ENCODE results near the gene KIF9.
"Not testable (repeated sequence)": the region's sequence is repeated elsewhere in the genome, so short reads cannot be mapped to it uniquely, and the experiment has no call there.

The KIF9 gene

DNA sequence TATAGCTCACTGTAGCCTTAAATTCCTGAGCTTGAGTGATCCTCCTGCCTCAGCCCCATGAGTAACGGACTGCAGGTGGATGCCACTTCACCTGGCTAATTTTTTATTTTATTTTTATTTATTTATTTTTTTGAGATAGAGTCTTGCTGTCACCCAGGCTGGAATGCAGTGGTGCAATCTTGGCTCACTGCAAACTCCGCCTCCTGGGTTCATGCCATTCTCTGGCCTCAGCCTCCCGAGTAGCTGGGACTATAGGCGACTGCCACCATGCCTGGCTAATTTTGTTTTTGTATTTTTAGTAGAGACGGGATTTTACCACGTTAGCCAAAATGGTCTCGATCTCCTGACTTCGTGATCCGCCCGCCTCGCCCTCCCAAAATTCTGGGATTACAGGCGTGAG lies 102.6 kb downstream of the KIF9 start:
- not testable (repeated sequence) for DNase-seq

Measured in NCI-H1436 (cell line).